ENCODE results near the gene INHBB.

INHBB gene

GRCh38 chr2:120357768-120358167, 11.8 kb downstream of the INHBB start:
- no peak for DNase-seq (ENCODE audit: low read depth)

DNA sequence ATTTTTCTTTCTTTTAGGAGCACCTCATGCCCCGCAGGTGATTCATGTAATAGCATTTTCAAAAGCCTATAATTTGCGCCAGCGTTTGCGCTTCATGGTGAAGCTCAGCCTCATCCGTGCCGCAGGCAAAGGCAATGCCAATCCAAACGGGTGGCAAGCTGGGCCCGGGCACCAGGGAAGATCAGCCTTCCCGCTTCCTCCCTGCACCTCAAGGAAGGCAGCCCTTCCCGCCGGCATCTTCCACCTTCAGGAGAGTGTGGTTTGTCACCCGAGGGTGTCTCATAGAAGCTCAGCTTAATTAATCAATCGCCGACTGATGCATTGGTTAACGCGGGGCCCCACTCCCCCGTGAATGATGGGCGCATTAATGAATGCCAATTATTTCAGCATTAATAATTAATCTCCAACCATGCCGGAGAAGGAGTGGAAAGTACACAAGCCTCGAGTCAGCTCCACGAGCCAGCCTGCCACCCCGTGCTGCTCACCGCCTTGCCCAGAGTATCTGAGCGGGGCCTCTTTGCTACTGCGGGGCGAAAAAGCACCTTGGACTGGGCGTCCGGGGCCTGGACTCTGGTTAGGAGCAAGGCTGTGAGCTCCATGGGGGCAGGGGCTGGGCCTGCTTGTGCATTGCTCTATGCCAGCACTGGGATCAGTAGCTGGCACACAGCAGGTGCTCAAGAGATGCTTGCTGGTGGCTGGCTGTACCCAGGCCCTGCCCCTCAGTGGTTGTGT, 13.0 kb downstream of the INHBB start:
- no peak for DNase-seq (ENCODE audit: low read depth)

DNA sequence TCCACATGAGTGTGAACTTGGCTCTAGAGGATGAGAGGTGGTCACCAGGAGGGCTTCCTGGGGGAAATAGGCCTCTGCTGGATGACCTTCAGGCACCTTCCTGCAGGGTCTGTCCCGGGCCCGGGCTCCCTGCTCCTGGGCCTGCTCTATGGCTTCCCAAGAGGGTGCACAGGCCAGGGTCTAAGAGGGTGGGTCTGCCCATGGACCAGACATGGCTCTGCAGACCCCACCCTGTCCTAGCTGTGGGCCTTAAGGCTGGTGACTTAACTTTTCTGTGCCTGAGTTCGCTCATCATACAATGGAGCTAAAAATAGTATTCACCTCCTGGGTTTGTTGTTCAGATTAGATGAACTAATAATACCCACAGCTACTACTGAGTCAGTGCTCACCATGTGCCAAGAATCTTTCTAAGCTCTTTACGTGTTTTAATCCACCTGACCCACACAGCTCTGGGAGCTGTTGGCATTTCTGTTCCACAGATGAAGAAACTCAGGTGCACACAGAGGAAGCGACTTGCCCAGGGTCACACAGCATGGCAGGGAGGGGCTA, 14.4 kb downstream of the INHBB start:
- peak; percentile 40 for DNase-seq (ENCODE audit: low read depth)

DNA sequence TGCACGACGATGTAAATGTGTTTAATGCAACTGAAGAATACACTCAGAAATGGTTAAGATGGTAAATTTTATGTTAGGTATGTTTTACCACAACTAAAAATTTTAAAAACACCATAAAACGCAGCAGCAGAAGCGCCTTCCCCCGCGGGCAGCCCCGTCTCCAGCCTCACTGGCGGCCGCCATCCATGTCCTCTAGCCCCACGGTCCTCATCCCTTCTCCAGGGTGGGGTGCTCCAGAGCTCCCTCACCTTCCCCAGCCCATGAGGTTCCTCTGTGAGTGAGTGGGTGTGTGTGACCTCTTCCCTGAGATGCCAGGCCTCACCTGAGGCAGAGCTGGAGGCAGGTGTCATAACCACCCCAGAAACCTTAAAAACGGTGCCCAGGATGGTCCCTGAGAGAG, 17.0 kb downstream of the INHBB start:
- no peak for DNase-seq (ENCODE audit: low read depth)

DNA sequence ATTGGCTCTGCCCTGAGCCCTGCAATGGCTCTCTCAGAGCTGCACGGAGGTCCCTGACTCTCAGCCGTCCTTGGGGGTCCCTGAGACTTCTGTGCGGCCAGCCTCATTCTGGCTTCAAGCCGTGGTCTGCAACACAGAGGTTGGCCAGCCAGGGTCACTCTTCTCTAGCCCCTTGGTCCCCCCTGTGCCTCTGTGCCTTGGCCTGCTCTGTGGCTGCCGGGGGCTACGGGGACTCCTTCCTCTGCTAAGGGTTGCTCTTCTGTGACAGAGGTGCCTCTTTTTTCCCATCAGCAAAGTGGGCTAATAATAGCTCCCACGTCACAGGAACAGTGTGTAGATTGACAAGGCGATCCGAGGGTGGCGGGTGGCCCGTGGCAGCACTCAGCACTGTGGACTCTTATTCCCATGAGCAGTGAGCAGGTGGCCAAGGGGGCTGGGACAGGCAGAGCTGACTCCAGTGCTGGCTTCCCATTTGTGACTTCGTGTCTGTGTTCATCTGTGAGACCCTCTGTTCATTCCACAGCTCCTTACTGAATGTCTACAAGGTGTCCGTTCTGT, 19.4 kb downstream of the INHBB start:
- no peak for DNase-seq (ENCODE audit: low read depth)

GRCh38 chr2:120366698-120367097, 20.8 kb downstream of the INHBB start:
- DNase-seq (ENCODE audit: low read depth), result no peak

DNA sequence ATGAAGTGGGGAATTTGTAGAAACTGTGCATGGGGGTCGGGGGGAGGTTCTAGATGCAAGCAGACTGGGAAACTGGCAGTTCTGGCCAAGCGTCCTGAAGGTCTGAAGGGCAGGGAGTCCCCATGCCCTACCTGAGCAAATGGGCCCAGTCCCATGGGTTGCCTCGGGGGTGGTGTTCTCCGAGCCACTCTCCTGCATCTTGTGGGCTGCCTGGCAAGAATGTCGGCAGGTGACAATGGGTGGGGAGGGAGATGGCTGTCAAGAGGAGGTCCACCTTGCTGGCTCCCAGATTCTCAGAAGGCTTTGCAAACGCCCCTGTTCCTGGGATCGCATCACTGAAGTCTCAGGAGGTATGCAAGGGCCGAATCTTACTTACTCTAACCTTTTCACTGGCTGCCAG, 21.3 kb downstream of the INHBB start:
- DNase-seq (ENCODE audit: low read depth), result no peak

DNA sequence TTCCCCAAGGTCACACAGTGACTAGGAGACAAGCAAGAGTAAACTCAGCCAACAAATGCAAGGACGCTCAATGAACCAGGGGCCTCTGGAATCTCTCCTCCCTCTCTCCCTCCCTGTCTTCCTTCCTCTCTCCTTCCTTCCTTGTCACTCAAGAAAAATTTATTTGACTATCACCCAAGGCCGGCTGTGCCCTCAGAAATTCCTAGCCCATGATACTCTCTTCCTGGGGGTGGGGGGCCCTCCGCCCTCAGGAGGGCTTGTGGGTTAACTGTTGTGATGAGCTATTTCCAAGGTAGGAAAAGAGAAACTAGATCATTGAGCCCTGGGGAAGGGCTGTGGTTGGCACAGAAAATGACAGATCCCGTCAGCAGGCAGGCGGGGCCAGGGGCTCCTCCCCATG, 21.7 kb downstream of the INHBB start:
- DNase-seq (ENCODE audit: low read depth), result peak; percentile 74

GRCh38 chr2:120368086-120368485, 22.1 kb downstream of the INHBB start:
- DNase-seq (ENCODE audit: low read depth), result no peak

DNA sequence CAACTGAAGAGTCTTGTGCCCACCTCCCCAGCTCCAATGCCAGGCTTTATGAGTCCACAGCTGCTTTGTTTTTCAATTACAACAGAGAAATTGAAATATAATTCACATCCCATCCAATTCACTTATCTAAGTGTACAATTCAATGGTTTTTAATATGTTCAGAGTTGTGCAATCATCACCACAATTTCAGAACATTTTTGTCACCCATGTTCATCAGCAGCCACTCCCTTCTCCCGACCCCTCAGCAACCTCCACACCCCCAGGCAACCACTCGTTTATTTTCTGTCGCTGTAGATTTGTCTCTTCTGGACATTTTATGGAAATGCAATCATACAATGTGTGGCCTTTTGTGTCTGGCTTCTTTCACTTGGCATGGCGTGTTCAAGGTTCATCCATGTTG, 23.3 kb downstream of the INHBB start:
- no peak for DNase-seq (ENCODE audit: low read depth)

DNA sequence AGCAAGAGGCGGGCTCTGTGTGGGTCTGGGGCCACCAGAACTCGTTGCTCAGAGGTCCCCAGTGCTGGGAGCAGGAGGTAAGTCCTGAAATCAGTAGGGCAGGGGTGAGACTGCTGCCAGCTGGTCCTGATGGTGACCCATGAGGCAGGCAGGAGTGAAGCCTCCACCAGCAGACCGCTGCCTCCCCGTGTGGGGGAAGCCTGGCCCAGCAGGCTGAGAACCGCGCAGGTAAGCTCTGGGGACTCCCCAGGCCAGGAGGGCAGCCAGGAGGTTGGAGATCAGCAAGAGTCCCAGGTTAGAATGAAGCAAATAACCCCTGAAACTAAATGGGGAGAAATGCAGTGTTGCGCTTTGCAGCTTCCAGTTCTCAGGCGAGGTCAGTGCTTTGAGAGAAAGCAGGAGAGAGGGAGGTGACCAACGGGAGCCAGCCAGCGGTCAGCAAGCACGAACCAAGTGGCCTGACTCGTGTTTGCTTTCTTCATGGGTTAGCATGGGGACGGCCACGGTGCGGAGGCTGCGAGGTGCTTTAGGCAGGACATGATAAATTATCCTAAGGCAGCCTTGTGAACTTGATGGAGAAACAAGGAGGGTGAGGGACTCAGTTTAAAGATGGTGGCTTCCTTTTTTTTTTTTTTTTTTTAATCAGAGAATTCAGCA, 26.2 kb downstream of the INHBB start:
- DNase-seq (ENCODE audit: low read depth), result no peak

- no peak for DNase-seq (ENCODE audit: low read depth)
Observed at GRCh38 chr2:120372816-120373215, 26.9 kb downstream of the INHBB start.

GRCh38 chr2:120373424-120373823, 27.5 kb downstream of the INHBB start:
- no peak for DNase-seq (ENCODE audit: low read depth)

GRCh38 chr2:120374821-120375220, 28.9 kb downstream of the INHBB start:
- DNase-seq (ENCODE audit: low read depth), result no peak

DNA sequence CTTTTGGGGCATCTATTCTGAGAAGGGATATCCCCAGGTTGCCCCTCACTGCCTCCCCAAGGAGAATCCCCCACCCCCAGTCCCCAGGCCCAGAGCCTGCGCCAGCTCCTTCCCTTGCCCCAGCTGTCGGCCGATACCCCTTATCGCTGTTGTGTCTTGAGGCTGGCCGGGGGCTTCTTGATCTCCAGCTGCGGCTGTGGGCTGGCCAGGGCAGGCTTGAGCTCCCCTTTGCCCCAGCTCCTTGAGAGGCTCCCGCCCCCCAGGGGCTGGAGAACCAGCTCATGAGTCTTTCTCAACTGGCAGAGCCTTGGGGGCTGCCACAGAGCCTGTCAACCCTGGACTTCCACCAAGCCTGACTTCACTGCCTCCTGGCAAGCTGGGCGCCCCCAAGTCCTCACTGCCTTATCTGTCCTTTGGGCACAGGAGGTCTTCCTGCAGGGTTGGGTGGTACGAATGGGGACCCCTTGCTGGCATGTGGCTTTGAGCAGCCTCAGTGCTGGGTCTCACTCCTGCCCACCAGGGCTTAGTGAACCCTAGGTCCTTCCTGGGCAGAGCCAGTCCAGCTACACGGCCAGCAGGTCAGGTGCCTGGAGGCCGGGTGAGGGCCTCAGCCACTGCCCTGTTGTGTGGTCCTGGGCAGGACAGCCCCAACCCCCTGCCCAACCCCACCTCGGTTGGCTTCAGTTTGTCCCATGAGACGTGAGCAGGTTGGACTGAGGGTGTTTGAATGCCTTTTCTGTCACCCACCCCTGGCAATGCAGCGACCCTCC, 29.5 kb downstream of the INHBB start:
- DNase-seq (ENCODE audit: low read depth), result no peak

- DNase-seq (ENCODE audit: low read depth), result no peak
Observed at GRCh38 chr2:120376101-120376500, 30.2 kb downstream of the INHBB start.

DNA sequence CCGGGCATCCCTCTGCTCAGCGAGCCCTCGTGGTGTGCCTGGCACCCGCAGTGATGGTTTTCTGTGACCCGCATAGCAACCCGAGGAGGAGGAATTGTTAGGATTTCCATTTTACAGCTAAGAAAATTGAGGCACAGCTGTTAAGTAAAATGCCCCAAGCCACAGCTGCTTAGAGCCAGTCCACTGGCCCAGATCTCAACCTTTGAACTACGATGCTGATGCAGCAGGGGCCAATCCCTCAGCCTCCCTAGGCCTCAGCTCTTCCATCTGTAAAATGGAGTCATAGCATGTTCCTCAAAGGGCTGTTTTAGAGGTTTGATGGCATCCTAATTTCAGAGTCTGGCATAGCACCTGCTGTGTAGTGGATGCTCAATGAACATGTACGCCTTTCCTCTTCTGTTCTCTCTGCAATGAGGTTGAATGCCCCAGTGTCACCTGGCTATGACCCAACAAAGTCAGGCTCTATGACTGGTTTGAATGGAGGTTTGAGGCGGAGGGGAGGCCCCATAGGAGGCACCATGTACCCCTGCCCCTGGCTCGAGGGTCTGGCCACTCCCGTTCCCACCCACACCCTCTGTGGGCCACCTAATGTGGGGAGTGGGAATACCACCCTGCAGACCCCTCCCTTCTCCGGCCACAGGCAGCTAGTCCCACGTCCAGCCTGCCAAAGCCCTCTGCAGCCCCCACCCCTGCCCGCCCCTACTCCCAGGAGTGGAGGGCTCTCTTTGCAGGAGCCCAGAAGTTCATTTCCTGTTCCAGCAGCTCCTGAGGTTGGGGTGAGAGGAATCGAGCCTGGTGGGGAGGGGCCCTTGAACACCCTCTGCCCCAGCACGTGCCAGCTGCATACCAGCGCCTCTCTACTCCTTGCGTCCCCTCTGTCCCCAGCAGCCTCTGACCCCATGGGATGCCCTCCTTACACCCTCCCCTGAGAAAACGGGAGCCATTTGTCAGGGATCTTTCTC, 31.0 kb downstream of the INHBB start:
- DNase-seq (ENCODE audit: low read depth), result no peak

DNA sequence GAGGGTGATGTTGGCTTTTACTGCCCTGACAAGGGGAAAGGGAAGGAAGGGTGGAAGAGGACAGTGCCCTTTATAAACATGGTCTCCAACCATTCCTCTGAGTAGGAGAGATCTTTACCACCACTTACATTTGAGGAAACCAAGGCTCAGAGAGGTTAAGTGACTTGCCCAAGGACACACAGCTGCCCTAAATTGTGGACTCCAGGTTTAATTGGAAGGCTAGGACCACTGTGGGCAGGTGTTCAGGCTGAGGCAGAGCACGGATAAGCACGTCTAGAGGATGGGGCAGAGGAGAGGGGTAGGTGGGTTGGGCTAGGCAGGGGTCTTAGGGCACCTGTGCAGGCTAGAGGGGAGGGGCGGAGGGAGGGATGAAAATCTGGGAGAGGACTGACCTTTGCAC, 32.7 kb downstream of the INHBB start:
- no peak for DNase-seq (ENCODE audit: low read depth)

DNA sequence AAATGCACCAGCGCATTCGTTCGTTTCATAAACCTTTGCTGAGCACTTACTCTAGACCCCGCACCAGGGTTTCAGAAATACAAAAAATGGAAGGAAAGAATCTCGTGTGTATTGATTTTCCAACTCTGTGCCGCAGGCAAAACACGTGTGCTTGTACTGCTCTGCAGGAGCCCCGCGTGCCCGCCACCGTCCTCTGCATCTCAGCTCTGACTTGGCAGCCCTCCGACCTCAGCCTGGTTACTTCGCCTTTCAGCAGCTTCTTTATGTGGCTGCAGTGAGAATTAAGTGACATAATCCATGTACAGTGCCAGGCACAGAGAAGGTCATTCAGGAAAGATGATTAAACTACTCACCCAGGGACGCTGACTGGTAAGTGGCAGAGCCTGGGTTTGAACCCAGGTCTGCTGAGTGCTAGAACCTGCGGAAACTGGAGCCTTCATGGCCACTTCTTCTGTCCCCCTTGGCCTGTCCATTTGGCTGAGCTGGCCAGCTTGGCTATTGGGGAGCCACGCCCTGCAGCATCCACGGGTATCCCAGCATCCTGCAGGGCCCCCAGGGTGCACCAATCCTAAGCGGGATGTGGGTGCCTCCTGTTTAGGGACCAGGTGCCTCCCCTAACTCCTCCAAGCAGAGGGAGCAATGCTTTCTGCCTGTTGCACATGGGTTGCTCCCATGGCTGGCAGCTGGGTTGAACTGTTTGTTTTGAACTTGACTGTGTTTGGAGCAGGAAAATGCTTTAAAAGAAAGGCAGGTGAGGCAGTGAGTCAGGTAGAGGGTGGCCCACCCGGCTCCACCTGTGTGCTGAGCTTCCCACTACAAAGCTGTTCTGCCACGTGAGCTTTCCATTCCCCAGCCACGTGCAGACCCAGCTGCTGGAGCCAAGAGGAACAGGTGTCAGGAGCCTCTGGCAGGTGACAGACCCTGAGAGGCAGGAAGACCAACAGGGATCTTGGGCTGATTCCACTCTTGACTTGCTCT, 34.3 kb downstream of the INHBB start:
- DNase-seq (ENCODE audit: low read depth), result no peak

GRCh38 chr2:120381192-120381591, 35.3 kb downstream of the INHBB start:
- DNase-seq (ENCODE audit: low read depth), result no peak

All from EH (cell line).